ENCODE data around the gene OPCML.

GRCh38 chr11:132601875-132602274 lies 930.4 kb downstream of the OPCML start:
- TF ChIP-seq EZH2phosphoT487 (IDR thresholded peaks at IDR 0.05; ENCODE audit: borderline replicate concordance) (no peak), CTCF (conservative IDR thresholded peaks at IDR 0.05; ENCODE audit: low read length) (no peak)
